H9 (cell line): ENCODE measurements around the gene ZIM2. TPM values are rescaled to one million over a fixed set of nuclear protein-coding genes. Genes with fewer than 3 reads are reported as not detected.

Experiments used
- DNase-seq: peaks from one replicate; pipeline ENCODE4 v3.0.0-alpha.2; 2017
- H2AFZ ChIP-seq: one replicate; pipeline ENCODE4 v1.6.1; 2013; ENCODE audit warnings: mild to moderate bottlenecking, low read length, control low read depth, moderate library complexity
- H2AK5ac ChIP-seq: 2 replicates; pipeline ENCODE4 v1.6.1; 2013; ENCODE audit warnings: low read length, control low read depth, mixed read lengths; ENCODE audit not compliant: insufficient read length
- H2BK120ac ChIP-seq: one replicate; pipeline ENCODE4 v1.6.1; 2013; ENCODE audit warnings: low read depth, mild to moderate bottlenecking, low read length, control low read depth, inconsistent platforms; ENCODE audit not compliant: poor library complexity, severe bottlenecking
- H2BK12ac ChIP-seq: 2 replicates; pipeline ENCODE4 v1.6.1; 2013; ENCODE audit warnings: low read length, control low read depth, mixed read lengths, low read depth; ENCODE audit not compliant: insufficient read length
- H2BK15ac ChIP-seq: 2 replicates; pipeline ENCODE4 v1.6.1; 2013; ENCODE audit warnings: low read depth, low read length, control low read depth
- H2BK20ac ChIP-seq: one replicate; pipeline ENCODE4 v1.6.1; 2013; ENCODE audit warnings: low read depth, mild to moderate bottlenecking, low read length, control low read depth, inconsistent platforms; ENCODE audit not compliant: poor library complexity, severe bottlenecking
- H2BK5ac ChIP-seq: 2 replicates; pipeline ENCODE4 v1.6.1; 2013; ENCODE audit warnings: low read length, control low read depth, mixed read lengths; ENCODE audit not compliant: insufficient read length
- H3K14ac ChIP-seq: 2 replicates; pipeline ENCODE4 v1.6.1; 2013; ENCODE audit warnings: low read length, control low read depth; ENCODE audit not compliant: insufficient read depth
- H3K18ac ChIP-seq: 2 replicates; pipeline ENCODE4 v1.6.1; 2013; ENCODE audit warnings: low read depth, mild to moderate bottlenecking, mixed read lengths, low read length, control low read depth; ENCODE audit not compliant: insufficient read length
- H3K23ac ChIP-seq: 2 replicates; pipeline ENCODE4 v1.6.1; 2013; ENCODE audit warnings: low read length, control low read depth, mixed read lengths, low read depth; ENCODE audit not compliant: insufficient read length
- H3K23me2 ChIP-seq: 2 replicates; pipeline ENCODE4 v1.6.1; 2013; ENCODE audit warnings: low read depth, mild to moderate bottlenecking, mixed read lengths, low read length, control low read depth; ENCODE audit not compliant: insufficient read length, poor library complexity, severe bottlenecking
- H3K27ac ChIP-seq: 2 replicates; pipeline ENCODE4 v1.5.1; 2013; ENCODE audit warnings: low read length, control low read depth, mixed read lengths, low read depth; ENCODE audit not compliant: insufficient read length
- H3K27me3 ChIP-seq: 2 replicates; pipeline ENCODE4 v1.6.1; 2013; ENCODE audit warnings: low read length, control low read depth, inconsistent platforms; ENCODE audit not compliant: insufficient read depth
- H3K4ac ChIP-seq: 2 replicates; pipeline ENCODE4 v1.6.1; 2013; ENCODE audit warnings: low read depth, mild to moderate bottlenecking, control low read depth, inconsistent platforms, low read length, moderate library complexity
- H3K4me1 ChIP-seq: 2 replicates; pipeline ENCODE4 v1.6.1; 2013; ENCODE audit warnings: low read length, control low read depth, inconsistent platforms; ENCODE audit not compliant: insufficient read depth
- H3K4me2 ChIP-seq: 2 replicates; pipeline ENCODE4 v1.6.1; 2013; ENCODE audit warnings: low read length, control low read depth, mixed read lengths; ENCODE audit not compliant: insufficient read length, insufficient read depth
- H3K56ac ChIP-seq: 2 replicates; pipeline ENCODE4 v1.6.1; 2013; ENCODE audit warnings: low read depth, mild to moderate bottlenecking, mixed read lengths, low read length, control low read depth; ENCODE audit not compliant: insufficient read length
- H3K79me1 ChIP-seq: 2 replicates; pipeline ENCODE4 v1.6.1; 2013; ENCODE audit warnings: low read depth, mild to moderate bottlenecking, moderate library complexity, low read length, control low read depth, inconsistent platforms; ENCODE audit not compliant: insufficient read depth, poor library complexity, severe bottlenecking
- H3K79me2 ChIP-seq: 2 replicates; pipeline ENCODE4 v1.6.1; 2013; ENCODE audit warnings: low read length, control low read depth, inconsistent platforms; ENCODE audit not compliant: insufficient read depth
- H3K9ac ChIP-seq: 2 replicates; pipeline ENCODE4 v1.6.1; 2013; ENCODE audit warnings: low read length, control low read depth, mixed read lengths; ENCODE audit not compliant: insufficient read length; ENCODE audit errors: extremely low read depth
- H3K9me3 ChIP-seq: one replicate; pipeline ENCODE4 v1.6.1; 2013; ENCODE audit warnings: low read depth, low read length, inconsistent platforms; ENCODE audit not compliant: control insufficient read depth
- H3T11ph ChIP-seq: one replicate; pipeline ENCODE4 v1.6.1; 2013; ENCODE audit warnings: mild to moderate bottlenecking, low read length, control low read depth, inconsistent platforms
- H4K20me1 ChIP-seq: one replicate; pipeline ENCODE4 v1.6.1; 2013; ENCODE audit not compliant: control insufficient read depth, insufficient read length, insufficient read depth
- H4K5ac ChIP-seq: 2 replicates; pipeline ENCODE4 v1.6.1; 2013; ENCODE audit warnings: low read depth, mild to moderate bottlenecking, mixed read lengths, low read length, control low read depth; ENCODE audit not compliant: insufficient read length
- H4K8ac ChIP-seq: replicated peaks from 2 replicates; pipeline ENCODE4 v1.6.1; 2013; ENCODE audit warnings: low read length, control low read depth, mixed read lengths, low read depth; ENCODE audit not compliant: insufficient read length
- H4K91ac ChIP-seq: 2 replicates; pipeline ENCODE4 v1.6.1; 2013; ENCODE audit warnings: low read depth, mild to moderate bottlenecking, moderate library complexity, mixed read lengths, low read length, control low read depth; ENCODE audit not compliant: insufficient read length
- H3K27ac Mint-ChIP-seq, 3 experiments: 2 replicates in 2 of 3; 3 replicates in 1 of 3; pipeline ENCODE4 v1.8.0; 2020 to 2021; ENCODE audit warnings: mixed read lengths in 3 of 3, mild to moderate bottlenecking in 1 of 3, moderate library complexity in 1 of 3
- H3K27me3 Mint-ChIP-seq: 2 replicates; pipeline ENCODE4 v1.8.0; 2021; ENCODE audit warnings: low read depth, mild to moderate bottlenecking, moderate library complexity, mixed read lengths
- H3K36me3 Mint-ChIP-seq, 3 experiments: 2 replicates in 2 of 3; 3 replicates in 1 of 3; pipeline ENCODE4 v1.8.0; 2020 to 2021; ENCODE audit warnings: low read depth in 3 of 3, mixed read lengths in 3 of 3; ENCODE audit not compliant: insufficient read depth in 1 of 3
- H3K4me1 Mint-ChIP-seq, 2 experiments: 2 replicates each; pipeline ENCODE4 v1.8.0; 2020; ENCODE audit warnings: mixed read lengths in 2 of 2
- H3K4me3 Mint-ChIP-seq, 2 experiments: 2 replicates in 1 of 2; 3 replicates in 1 of 2; pipeline ENCODE4 v1.8.0; 2020 to 2021; ENCODE audit warnings: mild to moderate bottlenecking in 2 of 2, mixed read lengths in 2 of 2, moderate library complexity in 1 of 2
- H3K9me3 Mint-ChIP-seq, 2 experiments: 2 replicates in 1 of 2; 3 replicates in 1 of 2; pipeline ENCODE4 v1.8.0; 2020; ENCODE audit warnings: mild to moderate bottlenecking in 2 of 2, mixed read lengths in 2 of 2, moderate library complexity in 1 of 2
- WGBS: extraction: QIAGEN DNeasy Blood & Tissue Kit; methylation state at CpG from one replicate; pipeline ENCODE4 v1.1.7; 2013; ENCODE audit warnings: missing lambda C conversion rate, low lambda C conversion rate, mixed read lengths; ENCODE audit not compliant: insufficient read length; ENCODE audit errors: extremely low coverage; 5-methylcytosine and 5-hydroxymethylcytosine counted together
- total RNA-seq: library from RNA; stranded (reverse); gene quantifications from 2 replicates; pipeline ENCODE4 v1.2.1, GENCODE V29; 2021
- TF ChIP-seq, protein P1 (sequence below): fragments of 200-600 bp; sonication (generic); conservative IDR thresholded peaks from 3 replicates; pipeline ENCODE4 v1.8.0; 2021; ENCODE audit warnings: antibody characterized with exemption, mild to moderate bottlenecking

Gene ZIM2
- total RNA-seq, 1 experiment from 2014 or later = not detected

DNA sequence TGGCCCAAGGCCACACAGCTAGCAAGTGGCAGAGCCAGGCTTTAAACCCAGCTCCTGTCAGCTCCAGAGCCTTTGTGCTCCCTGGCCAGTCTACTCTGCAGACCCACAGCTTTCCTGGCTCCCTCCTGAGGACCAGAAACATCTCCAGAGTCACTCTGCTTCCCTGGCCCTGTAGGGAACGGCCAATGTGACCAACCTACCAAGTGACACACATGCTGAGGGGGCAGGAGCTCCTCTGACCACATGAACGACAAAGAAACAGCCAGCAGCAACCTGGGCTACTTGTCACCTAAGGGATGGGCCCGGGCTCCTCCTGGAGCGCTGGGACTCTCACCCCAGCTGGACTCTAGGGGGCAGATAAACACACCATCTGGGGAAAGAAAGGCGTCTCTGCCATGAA, 19.3 kb downstream of the ZIM2 start:
- H3K23me2 ChIP-seq = no peaks in the 10 kb centered on the region
- Mint-ChIP-seq H3K27ac (no peak overlapping the region), H3K4me3 (no peak overlapping the region), H3K36me3 (peaks cover 8 to 52% (median 23%) of the 10 kb centered on the region in 3 experiments; a peak in 6 of 7 replicates), H3K27me3 (no peaks in the 10 kb centered on the region), H3K4me1 (no peaks in the 10 kb centered on the region), H3K9me3 (peaks cover 99 to 100% of the 10 kb centered on the region in 2 experiments)
- H2BK5ac ChIP-seq = no peak overlapping the region
- H4K91ac ChIP-seq = no peak overlapping the region
- no peak overlapping the region for H3T11ph ChIP-seq
- no peaks in the 10 kb centered on the region for H3K4me1 ChIP-seq
- no peak overlapping the region for H2AK5ac ChIP-seq
- WGBS = no CpG with 5 or more reads among the region's 5 CpGs
- no peaks in the 10 kb centered on the region for H4K20me1 ChIP-seq
- no peak overlapping the region for H3K23ac ChIP-seq
- no peak overlapping the region for H2AFZ ChIP-seq
- TF ChIP-seq, protein P1, sequence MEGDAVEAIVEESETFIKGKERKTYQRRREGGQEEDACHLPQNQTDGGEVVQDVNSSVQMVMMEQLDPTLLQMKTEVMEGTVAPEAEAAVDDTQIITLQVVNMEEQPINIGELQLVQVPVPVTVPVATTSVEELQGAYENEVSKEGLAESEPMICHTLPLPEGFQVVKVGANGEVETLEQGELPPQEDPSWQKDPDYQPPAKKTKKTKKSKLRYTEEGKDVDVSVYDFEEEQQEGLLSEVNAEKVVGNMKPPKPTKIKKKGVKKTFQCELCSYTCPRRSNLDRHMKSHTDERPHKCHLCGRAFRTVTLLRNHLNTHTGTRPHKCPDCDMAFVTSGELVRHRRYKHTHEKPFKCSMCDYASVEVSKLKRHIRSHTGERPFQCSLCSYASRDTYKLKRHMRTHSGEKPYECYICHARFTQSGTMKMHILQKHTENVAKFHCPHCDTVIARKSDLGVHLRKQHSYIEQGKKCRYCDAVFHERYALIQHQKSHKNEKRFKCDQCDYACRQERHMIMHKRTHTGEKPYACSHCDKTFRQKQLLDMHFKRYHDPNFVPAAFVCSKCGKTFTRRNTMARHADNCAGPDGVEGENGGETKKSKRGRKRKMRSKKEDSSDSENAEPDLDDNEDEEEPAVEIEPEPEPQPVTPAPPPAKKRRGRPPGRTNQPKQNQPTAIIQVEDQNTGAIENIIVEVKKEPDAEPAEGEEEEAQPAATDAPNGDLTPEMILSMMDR = no peak
- H3K56ac ChIP-seq = no peak overlapping the region
- H2BK120ac ChIP-seq = no peak overlapping the region
- H3K9me3 ChIP-seq = peaks cover 97% of the 10 kb centered on the region
- no peaks in the 10 kb centered on the region for H3K27me3 ChIP-seq
- H2BK20ac ChIP-seq = no peak overlapping the region
- no peak overlapping the region for H3K9ac ChIP-seq
- H3K18ac ChIP-seq = no peak overlapping the region
- H2BK12ac ChIP-seq = no peak overlapping the region
- no peak overlapping the region for H3K4me2 ChIP-seq
- no peak overlapping the region for H3K14ac ChIP-seq
- H2BK15ac ChIP-seq = no peak overlapping the region
- no peaks in the 10 kb centered on the region for H3K79me2 ChIP-seq
- no peak for DNase-seq
- H3K79me1 ChIP-seq = no peaks in the 10 kb centered on the region
- H4K8ac ChIP-seq = no peak overlapping the region
- H3K4ac ChIP-seq = no peak overlapping the region
- no peak overlapping the region for H3K27ac ChIP-seq
- no peak overlapping the region for H4K5ac ChIP-seq
